ENCODE results near the gene PGLYRP3.

Gene PGLYRP3

DNA sequence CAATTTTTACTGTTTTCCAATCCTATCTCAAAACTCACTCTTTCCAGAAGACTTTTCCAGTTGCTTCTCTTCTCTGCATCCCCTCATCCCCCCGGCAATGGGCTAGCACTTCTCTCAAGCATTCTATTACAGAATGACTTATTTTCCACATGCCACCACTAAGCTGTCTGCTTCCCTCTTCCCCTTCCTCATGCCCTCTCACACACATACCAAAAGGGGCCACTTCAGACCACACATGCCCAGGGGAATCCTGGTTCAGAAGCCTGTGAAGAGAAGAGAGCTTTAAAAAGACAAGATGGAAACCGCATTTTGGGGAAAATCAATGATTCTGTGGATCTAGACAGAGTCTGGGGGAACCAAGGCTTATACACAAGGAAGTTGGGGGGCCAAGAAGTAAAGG is 61.7 kb downstream of the PGLYRP3 start:
- no peaks in the 10 kb centered on the region for H3K9me3 ChIP-seq (ENCODE audit: low read length)
- no peak overlapping the region for H2AFZ ChIP-seq (ENCODE audit: low read length)
- H3K4me3 ChIP-seq (ENCODE audit: low read depth, low read length, poor library complexity, severe bottlenecking), result no peak overlapping the region
- H3K9me2 ChIP-seq (ENCODE audit: low read depth, low read length), result no peaks in the 10 kb centered on the region
- no peak overlapping the region for H3K27ac ChIP-seq (ENCODE audit: low read depth, low read length, poor library complexity, severe bottlenecking)
- H3K79me2 ChIP-seq (ENCODE audit: insufficient read depth, low read length), result no peaks in the 10 kb centered on the region
- no peak for TF ChIP-seq EZH2 (IDR thresholded peaks at IDR 0.05; ENCODE audit: borderline replicate concordance, low read length)
- TF ChIP-seq, protein P1, sequence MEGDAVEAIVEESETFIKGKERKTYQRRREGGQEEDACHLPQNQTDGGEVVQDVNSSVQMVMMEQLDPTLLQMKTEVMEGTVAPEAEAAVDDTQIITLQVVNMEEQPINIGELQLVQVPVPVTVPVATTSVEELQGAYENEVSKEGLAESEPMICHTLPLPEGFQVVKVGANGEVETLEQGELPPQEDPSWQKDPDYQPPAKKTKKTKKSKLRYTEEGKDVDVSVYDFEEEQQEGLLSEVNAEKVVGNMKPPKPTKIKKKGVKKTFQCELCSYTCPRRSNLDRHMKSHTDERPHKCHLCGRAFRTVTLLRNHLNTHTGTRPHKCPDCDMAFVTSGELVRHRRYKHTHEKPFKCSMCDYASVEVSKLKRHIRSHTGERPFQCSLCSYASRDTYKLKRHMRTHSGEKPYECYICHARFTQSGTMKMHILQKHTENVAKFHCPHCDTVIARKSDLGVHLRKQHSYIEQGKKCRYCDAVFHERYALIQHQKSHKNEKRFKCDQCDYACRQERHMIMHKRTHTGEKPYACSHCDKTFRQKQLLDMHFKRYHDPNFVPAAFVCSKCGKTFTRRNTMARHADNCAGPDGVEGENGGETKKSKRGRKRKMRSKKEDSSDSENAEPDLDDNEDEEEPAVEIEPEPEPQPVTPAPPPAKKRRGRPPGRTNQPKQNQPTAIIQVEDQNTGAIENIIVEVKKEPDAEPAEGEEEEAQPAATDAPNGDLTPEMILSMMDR (IDR thresholded peaks at IDR 0.05; ENCODE audit: low read length), result no peak
- H3K36me3 ChIP-seq (ENCODE audit: insufficient read depth, low read length), result no peaks in the 10 kb centered on the region
- no peak overlapping the region for H3K9ac ChIP-seq (ENCODE audit: low read length)
- H3F3A ChIP-seq (ENCODE audit: insufficient read depth, low read length), result no peaks in the 10 kb centered on the region
- no peak overlapping the region for H3K4me2 ChIP-seq (ENCODE audit: low read length)
- H3K4me1 ChIP-seq (ENCODE audit: insufficient read depth, low read length, severe bottlenecking), result no peaks in the 10 kb centered on the region
- no peaks in the 10 kb centered on the region for H3K27me3 ChIP-seq (ENCODE audit: insufficient read depth, low read length)
- H4K20me1 ChIP-seq (ENCODE audit: insufficient read depth, low read length), result no peaks in the 10 kb centered on the region

DNA sequence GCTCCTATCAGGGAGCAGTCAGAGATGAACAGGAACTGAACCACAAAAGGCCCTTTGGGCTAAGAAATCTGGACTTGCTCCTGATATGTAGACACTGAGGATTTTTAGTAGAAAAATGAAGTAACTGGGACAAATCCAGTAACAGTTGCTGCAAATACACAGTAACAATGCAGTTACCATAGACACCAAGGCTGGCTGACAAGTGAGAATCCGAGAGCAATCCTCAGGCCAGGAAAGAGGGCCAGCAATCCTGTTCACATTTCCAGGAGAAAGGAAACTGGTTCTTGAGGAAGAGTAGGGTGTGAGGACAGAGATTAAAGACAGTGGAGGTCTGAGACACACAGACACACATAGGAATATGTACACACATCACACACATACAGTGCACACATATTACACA is 62.6 kb downstream of the PGLYRP3 start:
- H3F3A ChIP-seq (ENCODE audit: insufficient read depth, low read length), result no peaks in the 10 kb centered on the region
- no peak overlapping the region for H3K27ac ChIP-seq (ENCODE audit: low read depth, low read length, poor library complexity, severe bottlenecking)
- H3K36me3 ChIP-seq (ENCODE audit: insufficient read depth, low read length), result no peaks in the 10 kb centered on the region
- no peak overlapping the region for H2AFZ ChIP-seq (ENCODE audit: low read length)
- no peaks in the 10 kb centered on the region for H3K4me1 ChIP-seq (ENCODE audit: insufficient read depth, low read length, severe bottlenecking)
- no peaks in the 10 kb centered on the region for H3K79me2 ChIP-seq (ENCODE audit: insufficient read depth, low read length)
- no peak overlapping the region for H3K9ac ChIP-seq (ENCODE audit: low read length)
- TF ChIP-seq, protein P1 (IDR thresholded peaks at IDR 0.05; ENCODE audit: low read length), result no peak
- TF ChIP-seq EZH2 (IDR thresholded peaks at IDR 0.05; ENCODE audit: borderline replicate concordance, low read length), result no peak
- H3K27me3 ChIP-seq (ENCODE audit: insufficient read depth, low read length), result no peaks in the 10 kb centered on the region
- H3K4me2 ChIP-seq (ENCODE audit: low read length), result no peak overlapping the region
- H3K4me3 ChIP-seq (ENCODE audit: low read depth, low read length, poor library complexity, severe bottlenecking), result no peak overlapping the region
- H4K20me1 ChIP-seq (ENCODE audit: insufficient read depth, low read length), result no peaks in the 10 kb centered on the region
- H3K9me2 ChIP-seq (ENCODE audit: low read depth, low read length), result no peaks in the 10 kb centered on the region
- H3K9me3 ChIP-seq (ENCODE audit: low read length), result no peaks in the 10 kb centered on the region

DNA sequence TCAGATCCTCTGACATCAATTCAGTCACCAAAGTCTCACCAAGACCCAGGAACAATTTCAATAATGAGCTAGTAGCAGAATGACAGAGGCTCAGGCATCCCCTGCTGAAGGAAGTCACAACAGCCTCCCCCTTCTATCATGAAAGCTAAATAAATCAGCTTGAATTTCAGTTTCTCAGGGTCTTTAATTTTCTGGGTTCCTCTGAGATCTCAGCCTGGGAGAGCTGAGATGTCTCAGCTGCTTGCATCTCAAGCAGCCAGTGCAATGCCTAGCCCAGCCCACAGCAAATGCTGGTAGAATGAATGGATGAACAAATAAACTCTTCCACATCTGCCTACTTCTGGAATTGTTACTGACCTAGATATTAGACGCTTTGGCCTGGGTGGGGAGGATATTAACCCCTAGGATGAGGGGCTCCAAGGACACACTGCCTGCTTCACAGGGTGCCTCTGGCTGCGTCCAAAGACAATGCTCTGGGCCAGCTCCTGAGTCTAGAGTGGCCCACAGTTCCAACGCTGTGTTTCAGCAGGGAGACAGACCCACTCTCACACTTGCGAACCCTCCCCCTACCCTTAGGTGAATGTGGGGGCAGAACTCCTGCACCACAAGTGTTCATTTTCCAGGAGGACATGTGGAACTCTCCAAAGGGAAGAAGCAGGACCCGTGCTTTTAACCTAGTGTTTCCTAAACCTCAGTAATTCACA is 64.4 kb downstream of the PGLYRP3 start:
- Histone ChIP-seq H3K4me1 (ENCODE audit: insufficient read depth, low read length, severe bottlenecking) (no peaks in the 10 kb centered on the region), H3K9me2 (ENCODE audit: low read depth, low read length) (no peaks in the 10 kb centered on the region), H3K4me3 (ENCODE audit: low read depth, low read length, poor library complexity, severe bottlenecking) (no peak overlapping the region), H3K36me3 (ENCODE audit: insufficient read depth, low read length) (no peaks in the 10 kb centered on the region), H3K4me2 (ENCODE audit: low read length) (no peak overlapping the region), H3K9me3 (ENCODE audit: low read length) (no peaks in the 10 kb centered on the region), H3K27ac (ENCODE audit: low read depth, low read length, poor library complexity, severe bottlenecking) (no peak overlapping the region), H3K9ac (ENCODE audit: low read length) (no peak overlapping the region), H3F3A (ENCODE audit: insufficient read depth, low read length) (no peaks in the 10 kb centered on the region), H2AFZ (ENCODE audit: low read length) (no peak overlapping the region), H3K79me2 (ENCODE audit: insufficient read depth, low read length) (no peaks in the 10 kb centered on the region), H4K20me1 (ENCODE audit: insufficient read depth, low read length) (no peaks in the 10 kb centered on the region), H3K27me3 (ENCODE audit: insufficient read depth, low read length) (no peaks in the 10 kb centered on the region)
- no peak for TF ChIP-seq EZH2 (IDR thresholded peaks at IDR 0.05; ENCODE audit: borderline replicate concordance, low read length)
- TF ChIP-seq, protein P1 (IDR thresholded peaks at IDR 0.05; ENCODE audit: low read length), result no peak

Measured in OCI-LY1 (cell line).